RCC 7860 (cell line): Measurements from ENCODE around the gene MAGI1.
"Not testable (repeated sequence)": the region's sequence is repeated elsewhere in the genome, so short reads cannot be mapped to it uniquely, and the experiment has no call there.

ENCODE experiments used
- DNase-seq: peaks from one replicate; pipeline ENCODE4 v3.0.0-alpha.2; 2015; ENCODE audit warnings: low spot score
- FAIRE-seq: peaks from 2 replicates; lab custom pipeline; 2012; peaks lifted over from hg19 to GRCh38; lab: Jason Lieb, UNC

Gene MAGI1

DNA sequence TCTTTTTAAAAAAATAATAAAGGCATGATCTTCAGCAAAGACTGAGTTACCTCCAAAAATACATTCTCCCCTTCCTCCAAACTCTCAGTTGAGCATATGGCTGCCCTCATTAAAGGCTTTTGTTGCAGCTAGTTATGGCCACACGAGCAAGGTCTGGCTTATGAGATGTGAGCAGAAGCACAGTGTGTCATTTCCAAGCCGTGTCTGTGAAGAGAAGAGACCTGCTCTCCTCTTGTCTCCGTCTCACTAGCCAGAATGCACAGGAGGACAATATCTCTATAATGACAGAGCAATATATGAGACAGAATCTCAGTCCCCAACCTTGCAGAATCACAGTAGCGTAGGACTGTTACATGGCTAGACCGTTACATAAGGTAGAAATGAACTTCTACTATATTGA is 152.3 kb downstream of the MAGI1 start:
- no peak for FAIRE-seq
- DNase-seq: no peak

DNA sequence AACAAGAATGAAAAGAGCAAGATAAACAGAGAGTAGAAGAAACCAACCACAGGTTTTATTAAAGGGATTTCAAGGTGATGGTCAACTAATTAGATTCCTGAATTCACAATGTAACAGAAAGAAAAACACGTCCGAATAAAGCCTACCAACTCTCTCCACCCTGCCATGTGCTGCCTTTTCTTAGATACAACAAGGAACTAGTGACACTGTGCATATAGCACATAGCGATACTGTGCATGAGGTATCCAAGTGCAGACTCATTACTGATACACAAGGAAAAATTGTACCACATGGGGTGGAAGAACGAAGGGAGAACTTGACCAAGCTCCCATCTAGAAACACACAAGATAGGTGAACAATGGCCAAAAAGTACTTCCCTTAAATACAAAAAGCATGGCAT is 154.6 kb downstream of the MAGI1 start:
- no peak for DNase-seq
- FAIRE-seq: no peak

DNA sequence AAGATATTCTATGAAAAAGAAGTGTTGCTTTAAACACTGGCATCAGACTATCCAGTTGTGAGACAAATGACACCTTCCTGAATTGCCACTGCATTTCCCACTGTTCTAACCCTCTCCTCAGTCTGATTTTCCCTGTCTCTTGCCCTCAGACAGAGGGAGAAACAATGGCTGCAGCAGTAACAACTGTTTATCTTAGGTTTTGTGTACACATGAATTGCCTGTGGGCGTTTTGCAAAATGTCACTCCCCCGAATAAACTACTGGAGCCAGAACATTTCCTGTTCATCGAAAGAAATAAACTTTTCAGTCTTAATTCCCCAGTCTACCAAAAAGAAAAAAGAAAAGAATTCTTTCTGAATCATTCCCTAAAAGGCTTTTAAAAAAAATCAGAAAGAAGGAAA is 155.1 kb downstream of the MAGI1 start:
- DNase-seq (no peak), FAIRE-seq (no peak)

GRCh38 chr3:65880350-65880749 is 158.4 kb downstream of the MAGI1 start:
- DNase-seq (no peak), FAIRE-seq (no peak)

DNA sequence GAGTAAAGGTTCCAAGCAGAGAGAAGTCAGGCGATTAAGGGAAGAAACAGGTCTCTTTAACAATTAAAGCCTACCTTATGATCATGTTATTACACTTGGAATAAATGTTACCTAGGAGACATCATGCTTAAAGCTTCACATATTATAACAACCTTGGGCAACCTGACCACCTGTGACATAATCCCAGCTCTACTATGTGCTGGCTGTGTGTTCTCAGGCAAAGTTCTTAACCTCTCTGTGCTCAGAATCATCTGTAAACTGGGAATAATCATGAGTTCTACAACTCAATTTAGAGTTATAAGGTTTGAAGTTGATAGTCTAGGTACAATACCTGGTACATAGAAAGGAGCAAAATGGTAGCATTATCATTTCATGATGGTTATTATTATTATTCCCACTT is 159.3 kb downstream of the MAGI1 start:
- FAIRE-seq: no peak
- no peak for DNase-seq

DNA sequence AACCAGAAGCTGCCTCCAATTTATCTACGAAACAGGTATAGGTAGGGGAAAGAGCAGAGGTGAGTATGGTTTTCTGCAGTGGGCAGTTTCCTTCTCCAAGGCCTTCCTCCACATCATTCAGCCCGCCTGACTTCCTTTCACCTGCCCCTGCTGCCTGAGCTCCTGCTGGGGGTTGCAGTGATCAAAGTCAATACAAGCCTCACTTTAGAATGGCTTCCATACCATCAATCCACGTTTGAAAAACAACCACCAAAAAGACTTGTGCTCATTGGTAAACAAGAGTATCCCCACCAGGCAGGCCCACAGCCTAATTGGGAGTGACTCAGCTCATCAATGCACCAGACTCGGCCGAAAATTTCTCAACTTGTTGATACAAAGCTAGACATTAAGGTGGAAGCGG is 159.9 kb downstream of the MAGI1 start:
- FAIRE-seq (no peak), DNase-seq (no peak)

DNA sequence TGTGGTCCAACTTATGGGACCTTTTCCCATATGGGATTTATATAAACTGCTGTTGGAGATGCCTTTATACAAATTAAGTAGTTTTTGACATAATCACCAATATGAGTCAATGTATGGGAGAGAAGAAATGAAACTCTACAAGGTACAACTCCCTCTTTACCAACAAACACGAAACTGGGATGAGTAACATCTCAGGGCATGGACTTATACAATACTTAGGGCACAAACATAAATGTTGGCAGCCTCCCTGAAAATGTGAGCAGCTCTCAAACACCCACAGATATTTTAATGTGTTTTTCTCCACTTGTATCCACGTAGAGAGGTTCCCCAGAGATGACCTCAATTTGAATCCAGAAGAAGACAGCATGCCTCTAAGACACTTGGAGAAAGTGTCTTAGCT is 161.6 kb downstream of the MAGI1 start:
- FAIRE-seq (no peak), DNase-seq (no peak)

DNA sequence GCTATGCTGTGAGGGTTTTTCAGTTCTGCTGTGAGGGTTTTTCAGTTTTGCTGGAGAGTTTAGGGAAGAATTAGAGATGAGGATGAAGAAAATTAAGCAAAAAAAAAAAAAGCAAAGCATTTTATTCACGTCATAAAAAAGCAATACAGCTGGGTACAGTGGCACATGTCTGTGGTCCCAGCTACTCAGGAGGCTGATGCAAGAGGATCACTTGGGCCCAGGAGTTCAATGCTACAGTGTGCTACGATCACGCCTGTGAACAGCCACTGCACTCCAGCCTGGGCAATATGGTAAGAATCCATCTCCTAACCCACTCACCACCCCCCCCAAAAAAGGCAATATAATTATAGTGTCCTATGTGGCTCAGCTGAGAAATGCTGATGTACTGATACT is 162.7 kb downstream of the MAGI1 start:
- FAIRE-seq: no peak
- DNase-seq: no peak

- no peak for DNase-seq
- no peak for FAIRE-seq
Measured at GRCh38 chr3:65875393-65876027, 163.2 kb downstream of the MAGI1 start.

GRCh38 chr3:65873869-65874268 is 164.8 kb downstream of the MAGI1 start:
- FAIRE-seq: no peak
- DNase-seq: no peak

DNA sequence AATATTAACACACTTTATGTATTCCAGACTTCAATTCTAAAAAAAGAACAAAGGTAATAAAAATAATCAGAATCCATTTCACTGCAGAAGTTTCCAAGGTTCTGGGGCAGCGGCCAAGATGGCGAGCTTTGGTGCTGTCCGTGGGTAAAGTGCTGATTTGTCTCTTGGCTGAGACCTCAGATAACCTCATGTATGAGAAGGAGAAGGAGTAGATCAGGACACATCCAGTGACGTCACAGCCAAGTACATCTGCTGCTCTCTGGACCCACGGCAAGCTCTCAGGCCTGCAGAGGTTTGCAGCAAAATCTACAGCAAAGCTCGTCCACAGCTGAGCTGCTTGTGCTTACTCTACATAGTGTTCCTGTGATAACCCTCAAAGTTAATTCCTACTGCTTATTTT is 165.7 kb downstream of the MAGI1 start:
- no peak for DNase-seq
- no peak for FAIRE-seq

- no peak for FAIRE-seq
- no peak for DNase-seq
Measured at GRCh38 chr3:65871305-65872141, 167.2 kb downstream of the MAGI1 start.

DNA sequence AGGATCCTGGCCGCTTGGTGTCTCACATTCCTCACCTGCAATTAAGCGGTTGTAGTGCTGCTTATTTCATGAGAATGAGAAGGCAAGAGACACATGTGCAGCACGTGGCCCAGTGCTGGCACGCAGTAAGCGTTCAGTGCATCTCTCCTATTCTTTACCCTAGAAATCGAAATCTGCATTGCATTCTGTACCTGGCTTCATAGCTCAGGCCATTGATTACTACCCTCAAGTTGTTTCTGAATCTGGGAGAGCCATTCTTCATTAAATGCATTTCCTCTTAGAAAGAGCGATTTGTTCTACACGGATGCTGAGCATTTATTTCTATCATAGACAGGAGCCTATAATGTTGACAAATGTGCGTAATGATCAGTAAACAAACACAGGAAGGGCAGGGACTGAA is 168.9 kb downstream of the MAGI1 start:
- FAIRE-seq (no peak), DNase-seq (no peak)

DNA sequence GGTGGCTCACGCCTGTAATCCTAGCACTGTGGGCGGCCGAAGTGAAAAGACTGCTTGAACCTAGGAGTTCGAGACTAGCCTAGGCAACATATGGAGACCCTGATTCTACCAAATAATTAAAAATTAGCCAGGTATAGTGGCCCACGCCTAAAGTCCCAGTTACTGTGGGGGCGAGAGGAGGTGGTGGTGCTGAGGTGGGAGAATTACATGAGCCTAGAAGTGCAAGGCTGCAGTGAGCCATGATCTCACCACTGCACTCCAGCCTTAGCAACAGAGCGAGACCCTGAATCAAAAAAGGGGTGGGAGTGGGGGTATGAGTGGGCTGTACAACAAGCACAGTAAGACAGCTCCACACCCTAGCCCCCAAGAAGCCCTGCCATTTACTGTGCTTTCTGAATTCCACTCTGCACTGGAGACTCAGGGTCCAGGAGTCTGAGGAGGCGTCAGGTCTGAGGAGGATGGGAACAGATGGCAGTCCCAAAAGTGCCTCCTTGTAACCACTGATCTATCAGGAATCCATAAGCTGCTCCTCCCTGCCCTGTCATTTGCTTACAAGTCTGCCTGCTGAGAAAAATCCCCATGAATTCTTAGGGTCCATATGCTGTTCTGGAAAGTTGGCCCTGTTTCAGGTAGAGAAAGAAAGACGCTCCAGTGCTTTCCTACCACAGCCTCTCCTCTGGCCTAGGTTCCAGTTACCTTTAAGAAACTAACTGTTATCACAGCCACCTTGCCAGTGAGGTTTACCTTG is 171.1 kb downstream of the MAGI1 start:
- DNase-seq: no peak
- no peak for FAIRE-seq

GRCh38 chr3:65864357-65864904 is 174.3 kb downstream of the MAGI1 start:
- FAIRE-seq (no peak), DNase-seq (no peak)

- FAIRE-seq (no peak), DNase-seq (no peak)
Measured at GRCh38 chr3:65861718-65862117, 177.0 kb downstream of the MAGI1 start.

- not testable (repeated sequence) for DNase-seq, FAIRE-seq
Measured at GRCh38 chr3:65859612-65860011, 179.1 kb downstream of the MAGI1 start.

DNA sequence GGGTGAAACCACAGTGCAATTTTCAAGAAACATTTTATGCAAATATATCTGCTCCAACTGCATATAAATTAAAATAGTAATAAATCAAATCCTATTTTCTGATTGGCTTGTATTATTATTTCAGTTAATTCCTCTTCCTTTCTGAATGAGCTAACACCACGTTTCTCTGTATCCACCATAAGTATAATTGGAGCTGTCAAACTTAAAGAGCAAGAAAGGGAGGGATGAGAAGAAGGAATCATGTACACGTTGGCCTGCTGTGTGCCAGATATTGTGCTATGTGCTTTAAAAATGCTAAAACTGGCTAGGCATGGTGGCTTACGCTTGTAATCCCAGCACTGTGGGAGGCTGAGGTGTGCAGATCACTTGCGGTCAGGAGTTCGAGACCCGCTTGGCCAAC is 180.0 kb downstream of the MAGI1 start:
- DNase-seq (no peak), FAIRE-seq (no peak)

- FAIRE-seq (no peak), DNase-seq (no peak)
Measured at GRCh38 chr3:65857327-65857726, 181.4 kb downstream of the MAGI1 start.

- FAIRE-seq: no peak
Measured at GRCh38 chr3:65856907-65857306, 181.8 kb downstream of the MAGI1 start.

GRCh38 chr3:65855370-65856100 is 183.2 kb downstream of the MAGI1 start:
- FAIRE-seq (no peak), DNase-seq (no peak)

More at GRCh38 chr3:65856907-65857306, 181.8 kb downstream of the MAGI1 start:
- no peak for DNase-seq
